Natural killer cell (primary cell): ENCODE measurements around the gene NHLH2. TPM values are rescaled to one million over a fixed set of nuclear protein-coding genes. Genes with fewer than 3 reads are reported as not detected.

Source experiments
- ATAC-seq, 3 donors: fragments of 150-1000 bp in 2 of 3; fragments of 200-7000 bp in 1 of 3; cut with Tn5 transposase; 1 replicate in 1 of 3; 2 replicates in 2 of 3; pipeline ENCODE4 v1.10.0; 2021; ENCODE audit warnings: mild to moderate bottlenecking in 2 of 3, moderate library complexity in 2 of 3
- DNase-seq, 2 donors: peaks; one replicate each; pipeline versions ENCODE4 v3.0.0 to v3.0.0-alpha.2; 2013 to 2021; ENCODE audit warnings: mixed read lengths in 1 of 2
- H3K27ac ChIP-seq: one replicate; pipeline ENCODE4 v1.5.1; 2013; ENCODE audit warnings: mild to moderate bottlenecking, low read length
- H3K27me3 ChIP-seq: one replicate; pipeline ENCODE4 v1.6.1; 2013; ENCODE audit warnings: low read length; ENCODE audit not compliant: control insufficient read depth, insufficient read depth
- H3K36me3 ChIP-seq: one replicate; pipeline ENCODE4 v1.6.1; 2013; ENCODE audit warnings: low read length; ENCODE audit not compliant: control insufficient read depth, insufficient read depth
- H3K4me1 ChIP-seq: one replicate; pipeline ENCODE4 v1.6.1; 2013; ENCODE audit warnings: low read length; ENCODE audit not compliant: control insufficient read depth, insufficient read depth
- H3K4me3 ChIP-seq: one replicate; pipeline ENCODE4 v1.5.1; 2013; ENCODE audit warnings: low read length
- H3K9me3 ChIP-seq: one replicate; pipeline ENCODE4 v1.6.1; 2013; ENCODE audit warnings: low read length; ENCODE audit not compliant: control insufficient read depth, insufficient read depth
- H3K27ac Mint-ChIP-seq, 2 donors: one replicate each; pipeline ENCODE4 v1.8.0; 2022; ENCODE audit warnings: mild to moderate bottlenecking in 2 of 2, mixed read lengths in 2 of 2, moderate library complexity in 1 of 2
- H3K27me3 Mint-ChIP-seq, 2 donors: one replicate each; pipeline ENCODE4 v1.8.0; 2022; ENCODE audit warnings: low read depth in 2 of 2, mixed read lengths in 2 of 2
- H3K36me3 Mint-ChIP-seq: one replicate; pipeline ENCODE4 v1.8.0; 2022; ENCODE audit warnings: mixed read lengths
- H3K4me1 Mint-ChIP-seq, 2 donors: one replicate each; pipeline ENCODE4 v1.8.0; 2022; ENCODE audit warnings: mixed read lengths in 2 of 2
- H3K4me3 Mint-ChIP-seq: one replicate; pipeline ENCODE4 v1.8.0; 2022; ENCODE audit warnings: mild to moderate bottlenecking, moderate library complexity, mixed read lengths
- H3K9me3 Mint-ChIP-seq, 2 donors: one replicate each; pipeline ENCODE4 v1.8.0; 2022; ENCODE audit warnings: mixed read lengths in 2 of 2
- CTCF ChIP-seq: fragments of 200-600 bp; IDR thresholded peaks from one replicate; pipeline ENCODE4 v1.8.0; 2022; ENCODE audit warnings: antibody characterized with exemption
- WGBS: methylation state at CpG from one replicate; pipeline ENCODE4 v1.1.7; 2013; ENCODE audit warnings: missing lambda C conversion rate; ENCODE audit not compliant: insufficient coverage; 5-methylcytosine and 5-hydroxymethylcytosine counted together
- intact Hi-C: fragments of 100-400 bp; cut with micrococcal nuclease; formaldehyde crosslinking; loops from one replicate; pipeline ENCODE4 v1.14.2; 2022
- total RNA-seq, 4 donors: library from RNA; stranded (reverse); fragments of 120-200 nt in 1 of 4; gene quantifications; one replicate each; pipeline versions ENCODE4 v1.2.3 to v1.2.4, GENCODE V29; 2013 to 2022

Gene NHLH2
- total RNA-seq, 3 donors from 2014 or later (not counting 1 experiment from before 2014, with no cell fraction given), result not detected

- TF ChIP-seq CTCF, result no peak
- H3K27me3 Mint-ChIP-seq, result peaks cover 52 to 78% of the 10 kb centered on the region in 2 donors
- Histone ChIP-seq H3K27me3 (peaks cover 34% of the 10 kb centered on the region), H3K4me3 (no peak overlapping the region), H3K4me1 (peaks cover 11% of the 10 kb centered on the region), H3K36me3 (no peaks in the 10 kb centered on the region), H3K9me3 (no peaks in the 10 kb centered on the region), H3K27ac (no peak overlapping the region)
- no peak overlapping the region for H3K4me3 Mint-ChIP-seq
- intact Hi-C loops, result no loop called here
- no peaks in the 10 kb centered on the region for H3K36me3 Mint-ChIP-seq
- peaks cover 0 to 5% of the 10 kb centered on the region in 2 donors for H3K4me1 Mint-ChIP-seq
- ATAC-seq (no peak), DNase-seq (no peak)
- H3K9me3 Mint-ChIP-seq, result no peaks in the 10 kb centered on the region
- WGBS, result 2% methylated on average over 20 of the region's 23 CpGs
- no peak overlapping the region for H3K27ac Mint-ChIP-seq
Measured at GRCh38 chr1:115839679-115840237, 1.2 kb downstream of the NHLH2 start.

GRCh38 chr1:115839029-115839678, 1.8 kb downstream of the NHLH2 start:
- H3K36me3 ChIP-seq, result no peaks in the 10 kb centered on the region
- ATAC-seq, result no peak
- H3K9me3 ChIP-seq, result no peaks in the 10 kb centered on the region
- Mint-ChIP-seq H3K36me3 (no peaks in the 10 kb centered on the region), H3K27me3 (peaks cover 52 to 74% of the 10 kb centered on the region in 2 donors), H3K4me3 (peak overlapping the region; percentile 62), H3K4me1 (peaks cover 0 to 5% of the 10 kb centered on the region in 2 donors), H3K27ac (no peak overlapping the region), H3K9me3 (no peaks in the 10 kb centered on the region)
- no peak for TF ChIP-seq CTCF
- peaks cover 31% of the 10 kb centered on the region for H3K27me3 ChIP-seq
- intact Hi-C loops, result no loop called here
- no peak for DNase-seq
- H3K4me3 ChIP-seq, result no peak overlapping the region
- WGBS, result 1% methylated on average over 49 of the region's 49 CpGs
- H3K4me1 ChIP-seq, result peaks cover 11% of the 10 kb centered on the region
- no peak overlapping the region for H3K27ac ChIP-seq

- Mint-ChIP-seq H3K4me3 (no peak overlapping the region), H3K4me1 (peaks cover 0 to 5% of the 10 kb centered on the region in 2 donors), H3K27ac (no peak overlapping the region), H3K36me3 (no peaks in the 10 kb centered on the region), H3K9me3 (no peaks in the 10 kb centered on the region), H3K27me3 (peaks cover 58 to 71% of the 10 kb centered on the region in 2 donors)
- ATAC-seq (no peak), DNase-seq (no peak)
- H3K4me3 ChIP-seq, result no peak overlapping the region
- no peaks in the 10 kb centered on the region for H3K36me3 ChIP-seq
- 3% methylated on average over 67 of the region's 67 CpGs for WGBS
- H3K27me3 ChIP-seq, result peaks cover 29% of the 10 kb centered on the region
- H3K9me3 ChIP-seq, result no peaks in the 10 kb centered on the region
- intact Hi-C loops, result no loop called here
- no peak for TF ChIP-seq CTCF
- H3K4me1 ChIP-seq, result peaks cover 11% of the 10 kb centered on the region
- H3K27ac ChIP-seq, result no peak overlapping the region
Measured at GRCh38 chr1:115838431-115839028, 2.4 kb downstream of the NHLH2 start.
